Endometrium (tissue), 2 donors: Measurements from ENCODE around the gene TSPAN9.

Source experiments
- FAIRE-seq: peaks from 2 replicates; lab custom pipeline; 2012; peaks lifted over from hg19 to GRCh38; lab: Jason Lieb, UNC
- donor health status: control.
- donor health status: control.

Gene TSPAN9

GRCh38 chr12:3125674-3126073 is 48.5 kb downstream of the TSPAN9 start:
- FAIRE-seq: no peak

DNA sequence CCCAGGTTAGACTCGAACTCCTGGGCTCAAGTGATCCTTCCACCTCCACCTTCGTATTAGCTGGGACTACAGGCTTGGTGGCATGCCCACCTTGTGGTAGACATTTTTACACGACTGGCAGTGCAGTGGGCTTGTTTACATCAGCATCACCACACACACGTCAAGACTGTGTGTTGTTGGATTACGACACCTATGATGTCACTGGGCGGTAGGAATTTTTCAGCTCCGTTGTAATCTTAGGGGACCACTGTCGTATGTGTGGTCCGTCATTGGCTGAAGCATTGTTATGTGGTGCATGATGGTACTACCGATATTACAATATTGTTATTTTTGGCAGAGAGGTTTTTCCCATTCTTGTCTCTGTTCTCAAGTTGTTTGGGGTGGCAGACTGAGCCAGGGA is 50.7 kb downstream of the TSPAN9 start:
- FAIRE-seq: no peak

GRCh38 chr12:3128498-3129293 is 51.5 kb downstream of the TSPAN9 start:
- no peak for FAIRE-seq

DNA sequence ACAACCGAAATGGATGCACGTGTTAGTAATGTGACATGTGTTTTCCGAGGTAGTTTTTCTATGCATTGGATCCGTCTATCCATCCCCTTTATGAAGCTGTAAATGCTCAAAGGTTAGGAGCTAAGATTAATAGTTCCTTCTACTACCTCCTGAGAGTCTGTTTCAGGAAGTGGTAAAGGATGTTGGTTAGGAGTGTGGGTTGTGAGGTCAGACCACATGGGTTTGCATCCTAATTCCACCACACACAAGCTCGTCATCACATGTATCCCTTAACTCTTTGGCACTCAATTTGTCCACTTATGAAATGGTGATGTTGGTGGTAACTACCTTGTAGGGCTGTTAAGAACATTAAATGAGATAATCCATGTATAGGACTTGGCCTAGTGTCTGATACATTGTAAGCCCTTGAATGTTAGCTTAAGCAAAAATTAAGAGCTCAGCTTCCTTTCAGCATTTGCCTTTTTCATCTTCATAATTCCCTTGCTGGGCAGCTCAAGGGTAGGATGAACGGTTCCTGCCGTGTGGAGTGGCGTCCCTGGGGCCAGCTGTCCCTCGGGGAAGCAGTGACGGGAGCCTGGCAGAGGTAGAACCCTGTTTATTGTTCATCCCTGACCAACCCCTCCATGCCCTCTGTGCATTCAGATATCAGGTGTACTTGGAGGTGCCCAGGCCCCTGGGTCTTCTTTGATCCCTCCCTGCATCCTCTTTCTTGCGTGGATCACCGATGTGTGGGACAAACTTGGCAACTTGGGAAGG is 52.3 kb downstream of the TSPAN9 start:
- no peak for FAIRE-seq

DNA sequence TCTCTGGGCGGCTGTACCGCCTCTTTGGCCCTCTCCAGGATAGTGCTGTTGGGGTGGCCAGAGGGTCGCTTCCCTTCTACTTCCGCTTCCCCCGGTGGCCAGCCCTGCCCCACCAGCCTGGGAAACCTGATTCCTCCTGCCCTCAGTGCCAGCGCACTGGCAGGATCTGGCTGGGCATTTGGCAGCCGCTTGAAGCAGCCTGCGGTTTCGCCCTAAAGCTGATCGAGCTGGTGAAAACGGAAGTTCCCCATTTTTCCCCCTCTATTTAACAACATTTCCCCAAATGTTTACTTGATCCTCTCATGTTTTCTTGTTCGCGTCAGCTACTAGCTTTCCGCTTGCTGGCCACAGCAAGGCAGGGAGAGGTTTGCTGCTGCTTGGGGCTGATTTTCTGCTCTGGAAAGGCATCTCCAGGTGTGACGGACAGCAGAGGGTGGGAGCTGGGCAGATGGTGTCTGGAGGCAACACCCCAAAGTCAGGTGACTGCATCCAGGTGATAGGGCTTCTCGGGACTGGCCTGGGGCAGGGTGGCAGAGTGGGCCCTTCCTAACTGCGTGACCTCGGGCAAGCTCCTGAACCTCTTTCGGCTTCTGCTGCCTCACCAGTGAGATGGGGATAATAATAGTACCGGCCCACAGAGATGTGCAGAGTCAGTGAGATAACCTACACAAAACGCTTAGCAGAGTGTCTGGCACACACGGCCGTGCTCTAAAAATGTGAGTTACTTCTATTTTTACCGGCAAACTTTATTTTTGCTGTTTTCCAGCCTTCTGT is 53.1 kb downstream of the TSPAN9 start:
- FAIRE-seq: no peak

GRCh38 chr12:3131129-3131528 is 54.0 kb downstream of the TSPAN9 start:
- FAIRE-seq: no peak

DNA sequence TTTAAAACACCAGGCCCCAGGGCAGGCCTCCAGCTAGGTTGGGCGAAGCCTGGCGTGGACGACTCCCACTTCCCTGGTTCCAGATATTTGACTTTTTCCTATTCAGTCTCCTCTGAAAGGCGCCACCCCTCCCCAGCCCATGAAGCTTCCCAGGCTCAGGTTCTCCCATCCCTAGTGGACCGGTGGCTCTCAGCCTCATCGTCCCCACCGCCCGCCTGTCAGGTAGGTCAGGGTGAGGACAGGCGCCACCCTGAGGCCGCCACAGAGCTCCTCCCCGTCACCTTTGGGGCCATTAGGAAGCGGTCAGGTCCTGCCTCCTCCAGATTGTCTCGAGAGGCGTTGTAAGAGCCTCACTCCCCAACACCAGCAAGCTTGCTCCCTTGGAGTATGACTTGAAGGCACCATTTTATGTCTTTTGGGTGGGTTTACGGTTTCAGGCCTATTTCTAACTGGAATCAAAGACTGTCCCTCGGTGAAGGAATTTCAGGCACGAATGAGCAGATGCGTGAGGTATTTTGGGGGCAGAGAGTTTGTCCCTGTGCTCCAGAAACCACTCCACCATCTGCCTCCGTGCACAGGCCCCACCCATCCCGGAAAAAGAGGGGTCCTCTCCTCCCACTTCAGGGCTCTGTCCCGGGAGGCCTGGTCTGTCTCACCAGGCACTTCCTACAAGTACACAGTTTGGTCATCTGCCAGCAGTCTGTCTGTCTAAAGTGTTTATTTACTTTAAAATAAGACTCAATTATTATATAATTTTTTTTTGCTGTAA is 55.6 kb downstream of the TSPAN9 start:
- peak; percentile 64 for FAIRE-seq

- no peak for FAIRE-seq
Observed at GRCh38 chr12:3133405-3133783, 56.2 kb downstream of the TSPAN9 start.

DNA sequence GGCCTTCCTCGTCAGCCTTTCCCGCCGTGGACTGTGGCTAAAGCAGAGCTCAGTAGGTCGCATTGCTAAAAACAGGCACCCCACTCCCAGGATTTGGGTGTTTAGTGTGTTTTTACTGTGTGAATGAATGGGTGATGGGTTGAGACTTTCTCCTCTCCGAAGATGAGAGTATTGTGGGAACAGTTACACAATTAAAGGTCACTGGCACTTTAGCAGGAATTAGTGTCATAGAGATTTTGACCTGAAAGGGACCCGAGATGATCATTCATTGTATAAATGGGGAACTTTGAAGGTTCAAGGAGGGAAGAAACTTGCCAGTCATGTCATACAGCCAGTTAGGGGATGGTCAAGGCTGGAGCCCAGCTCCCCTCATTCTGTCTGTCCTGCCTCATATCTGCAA is 56.9 kb downstream of the TSPAN9 start:
- FAIRE-seq: no peak

GRCh38 chr12:3134526-3135135 is 57.5 kb downstream of the TSPAN9 start:
- no peak for FAIRE-seq

DNA sequence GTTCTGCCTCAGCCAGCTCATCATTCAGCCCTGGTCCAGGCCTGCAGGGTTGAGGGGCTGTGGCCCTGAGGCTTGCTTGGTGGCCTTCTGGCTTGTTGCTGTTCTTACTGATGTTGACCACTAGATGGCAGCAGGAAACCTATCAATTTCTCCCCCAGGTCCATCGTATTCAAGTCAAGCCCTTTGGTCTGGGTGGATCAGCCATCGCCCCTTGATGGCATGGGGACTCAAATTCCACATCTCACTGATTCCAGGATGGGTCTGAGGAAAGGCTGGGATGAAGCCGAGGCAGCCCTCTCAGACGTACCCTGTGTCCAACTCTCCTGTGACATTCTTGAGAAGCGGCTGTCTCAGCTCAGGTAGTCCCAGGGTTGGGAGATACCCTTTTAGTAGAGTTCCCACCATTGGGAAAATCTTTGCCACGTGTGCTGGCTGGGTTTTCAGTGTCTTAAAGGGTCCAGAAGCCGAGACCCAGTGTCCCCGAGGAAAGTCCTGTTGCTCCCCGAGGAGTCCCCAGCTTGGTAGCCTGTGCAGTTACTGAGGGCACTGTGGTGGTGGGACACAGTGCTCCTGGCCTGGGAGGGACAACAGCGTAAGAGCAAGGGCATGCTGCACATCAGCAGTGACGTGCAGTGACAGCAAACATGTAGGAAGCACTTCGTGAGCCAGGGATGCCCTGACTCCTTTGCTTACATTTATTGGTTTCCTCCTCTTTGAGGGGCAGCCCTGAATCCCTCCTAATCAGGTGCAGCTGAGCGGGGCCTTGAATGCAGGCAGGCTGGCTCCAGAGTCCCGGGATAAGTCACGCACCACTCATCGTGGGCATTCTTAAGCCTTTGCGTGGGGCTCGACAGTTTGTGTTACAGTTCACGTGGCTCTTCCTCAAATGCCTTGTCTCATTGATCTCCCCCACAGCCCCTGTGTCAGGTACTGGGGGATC is 58.6 kb downstream of the TSPAN9 start:
- peak; percentile 31 for FAIRE-seq

- no peak for FAIRE-seq
Observed at GRCh38 chr12:3136641-3137267, 59.6 kb downstream of the TSPAN9 start.

DNA sequence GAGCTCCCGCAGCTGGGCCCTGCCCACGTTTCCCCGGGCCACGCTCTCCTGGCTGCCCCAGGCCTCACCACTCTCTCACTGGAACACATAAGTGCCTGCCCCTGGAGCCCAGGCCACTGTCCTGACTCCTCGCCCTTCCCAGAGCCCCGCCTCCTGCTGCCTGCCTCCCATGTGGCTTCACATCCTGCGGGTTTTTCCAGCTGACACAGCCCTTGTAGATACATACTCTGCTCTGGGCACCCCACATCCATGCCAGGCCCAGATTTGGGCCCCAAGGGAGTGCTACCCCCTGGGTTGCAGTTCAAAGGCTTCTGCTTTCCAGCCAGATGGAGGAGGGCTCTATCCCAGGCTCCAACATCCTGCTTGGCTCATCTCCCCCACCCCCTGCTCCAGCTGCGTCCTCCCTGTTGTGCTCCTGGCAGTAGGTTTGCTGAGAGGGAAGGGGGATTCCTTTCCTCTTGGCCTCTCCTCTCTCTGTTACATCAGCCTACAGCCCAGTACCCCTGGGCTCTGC is 60.1 kb downstream of the TSPAN9 start:
- no peak for FAIRE-seq

- no peak for FAIRE-seq
Observed at GRCh38 chr12:3137814-3138445, 60.8 kb downstream of the TSPAN9 start.

- FAIRE-seq: no peak
Observed at GRCh38 chr12:3138941-3139511, 61.8 kb downstream of the TSPAN9 start.

GRCh38 chr12:3139760-3140159 is 62.6 kb downstream of the TSPAN9 start:
- no peak for FAIRE-seq

DNA sequence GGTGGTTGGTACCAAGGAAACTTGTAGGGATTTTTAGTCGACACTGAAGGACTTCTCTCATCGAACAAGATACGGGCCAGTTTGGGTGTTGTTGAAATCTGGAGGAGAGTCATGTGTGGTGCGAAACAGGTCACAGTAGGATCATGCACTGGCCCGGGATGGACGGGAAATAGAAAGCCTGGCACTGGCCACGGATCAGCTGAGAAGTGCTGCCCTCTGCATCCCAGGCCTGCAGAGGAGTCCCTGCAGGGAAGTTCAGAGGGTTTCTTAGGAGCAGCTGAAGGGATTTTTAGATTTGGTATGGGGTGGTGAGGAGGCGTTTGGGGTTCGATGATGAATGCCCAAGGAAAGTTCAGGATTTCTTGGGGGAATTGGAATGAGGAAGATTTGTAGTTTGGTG is 63.1 kb downstream of the TSPAN9 start:
- FAIRE-seq: no peak

- no peak for FAIRE-seq
Observed at GRCh38 chr12:3141339-3142321, 64.5 kb downstream of the TSPAN9 start.
